Measurements from ENCODE around the gene MSH5. TPM values are rescaled to one million over a fixed set of nuclear protein-coding genes. Genes with fewer than 3 reads are reported as not detected.
A peak's percentile ranks its signal among the peaks of the same experiment; 100 is the strongest.

The MSH5 gene
- total RNA-seq, 1 experiment from 2014 or later = 19.8 TPM

DNA sequence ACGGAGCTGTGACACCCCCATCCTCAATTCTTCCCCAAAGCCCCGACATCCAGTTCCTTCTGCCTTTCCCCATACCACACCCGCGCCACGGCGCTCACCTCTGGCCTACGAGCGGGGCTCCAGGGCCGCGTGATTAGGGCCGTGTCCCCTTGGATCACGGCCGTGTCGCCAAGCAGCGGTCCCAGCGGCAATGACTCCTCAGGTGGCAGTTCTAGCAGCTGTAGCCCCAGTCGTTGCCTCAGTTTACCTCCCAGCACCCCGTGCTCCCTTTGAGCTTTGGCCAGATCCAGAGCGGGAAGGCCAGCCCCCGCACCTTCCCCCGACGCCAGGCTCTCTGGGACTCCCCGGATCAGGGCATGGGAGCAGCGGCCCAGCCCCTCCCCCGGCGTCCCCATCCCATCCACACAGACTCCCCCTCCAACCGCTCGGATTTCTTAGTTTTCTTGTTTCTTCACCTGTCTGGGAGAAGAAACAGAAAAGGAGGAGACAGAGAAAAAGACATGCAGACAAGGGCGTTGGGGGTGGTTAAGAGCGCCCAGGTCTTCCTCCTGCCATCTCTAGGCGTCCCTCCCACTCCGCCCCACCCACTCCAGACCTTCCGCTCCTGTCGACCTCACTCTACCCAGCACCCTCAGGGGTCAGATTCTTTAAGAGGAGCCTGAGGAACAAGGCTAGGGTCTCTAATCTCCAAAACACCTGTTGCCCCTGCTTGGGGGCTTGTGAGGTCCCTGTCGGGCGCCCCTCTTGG is 10.9 kb upstream of the MSH5 start, which contains the start of gene DDAH2:
Gene DDAH2 (minus strand): TSS at position 533 of the 748 bp plus-strand sequence. CDS start 138 bp downstream, at position 395.
- no peak for DNase-seq (ENCODE audit: extremely low read depth, low read depth)

DNA sequence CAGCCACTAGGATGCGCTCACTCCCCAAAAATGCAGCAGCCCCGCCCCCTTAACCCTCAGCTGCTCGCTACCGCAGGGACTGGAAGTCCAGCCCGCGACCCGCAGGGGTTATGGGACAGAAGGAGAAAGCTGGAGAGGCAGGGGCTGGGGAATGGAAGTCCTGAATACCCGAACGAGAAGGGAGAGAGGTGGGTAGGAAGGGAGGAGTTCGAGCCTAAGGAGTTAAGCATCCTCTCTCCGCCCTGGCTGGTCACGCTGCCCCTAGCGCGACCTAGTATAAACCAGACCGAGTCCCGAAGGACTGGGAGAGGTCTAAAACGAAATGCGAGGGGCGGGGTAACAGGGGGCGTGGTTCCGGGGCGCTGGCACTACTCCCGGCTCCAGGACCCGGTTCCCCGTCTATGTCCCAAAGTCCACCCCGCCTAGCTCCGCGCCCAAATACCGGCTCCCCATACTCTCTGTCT is 10.3 kb upstream of the MSH5 start:
- DNase-seq (ENCODE audit: extremely low read depth, low read depth) = peak; percentile 76

DNA sequence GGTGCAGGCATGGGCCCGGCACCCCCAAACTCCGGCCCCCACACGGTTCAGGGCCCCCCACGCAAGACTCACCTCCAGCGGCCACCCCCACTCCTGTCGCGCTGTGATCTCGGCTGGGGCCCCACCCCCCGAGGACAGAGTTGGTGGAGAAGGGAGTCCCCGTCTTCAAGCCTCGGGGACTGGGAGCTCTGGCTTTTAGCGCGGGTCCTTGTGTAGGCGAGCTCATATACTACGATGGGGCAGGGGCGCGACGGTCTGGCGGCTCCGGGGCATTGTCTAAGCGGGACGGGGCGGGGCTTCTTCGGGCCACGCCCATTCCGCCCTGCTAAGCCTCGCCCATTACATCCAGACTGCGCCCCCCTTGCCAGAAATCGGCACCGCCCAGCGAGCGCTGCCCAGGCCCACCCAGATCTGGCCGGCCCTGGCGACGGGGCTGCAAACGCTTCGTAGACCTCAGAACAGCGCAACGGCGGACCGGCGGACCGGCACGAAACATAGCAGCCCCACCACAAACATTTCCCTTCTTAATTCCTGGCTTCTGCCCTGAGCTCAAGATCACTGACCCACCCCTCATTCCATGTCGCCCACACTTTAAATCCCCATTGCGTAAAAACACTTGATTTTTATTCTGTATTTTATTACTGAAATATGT is 9.7 kb upstream of the MSH5 start:
- no peak for DNase-seq (ENCODE audit: extremely low read depth, low read depth)

DNA sequence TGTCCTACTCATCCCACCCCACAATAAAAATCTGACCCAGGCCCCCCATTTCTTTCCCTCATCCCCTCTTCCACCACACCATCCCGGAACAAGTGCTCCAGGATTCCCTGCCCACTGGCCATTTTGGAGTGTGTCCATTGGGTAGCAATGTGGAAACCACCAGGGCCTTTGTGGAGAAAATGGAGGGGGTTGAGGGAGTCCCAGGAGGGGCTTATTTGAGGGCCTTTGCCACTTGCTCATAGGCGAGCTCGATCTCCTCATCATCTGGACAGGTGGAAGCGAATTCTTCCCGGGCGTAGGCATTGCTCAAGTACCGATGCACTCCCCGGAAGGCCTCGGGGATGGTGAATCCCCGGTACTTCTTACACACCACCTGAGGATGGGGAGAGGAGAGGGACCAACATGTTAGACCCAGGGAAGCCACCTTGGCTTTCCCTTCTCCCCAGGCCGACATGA is 9.1 kb upstream of the MSH5 start:
- no peak for DNase-seq (ENCODE audit: extremely low read depth, low read depth)

DNA sequence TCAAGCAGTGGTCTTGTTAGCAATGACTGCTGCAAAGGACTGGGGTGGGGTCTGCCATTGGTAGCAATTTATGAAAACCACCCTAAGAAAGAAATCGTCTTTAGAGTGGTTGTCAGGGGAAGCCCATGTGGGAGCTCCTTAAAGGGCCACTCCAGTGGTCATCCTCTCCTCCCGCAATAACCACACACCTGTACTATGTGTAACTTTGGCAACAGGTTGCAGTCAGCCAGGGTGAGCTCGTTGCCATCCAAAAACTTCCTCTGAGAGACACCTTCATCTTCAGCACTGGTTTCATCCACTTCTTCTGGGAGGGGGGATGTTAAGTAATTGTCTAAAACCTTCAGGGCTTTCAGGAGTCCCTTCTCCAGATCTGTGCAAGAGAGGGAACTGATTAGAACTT is 7.8 kb upstream of the MSH5 start:
- DNase-seq (ENCODE audit: extremely low read depth, low read depth) = no peak

DNA sequence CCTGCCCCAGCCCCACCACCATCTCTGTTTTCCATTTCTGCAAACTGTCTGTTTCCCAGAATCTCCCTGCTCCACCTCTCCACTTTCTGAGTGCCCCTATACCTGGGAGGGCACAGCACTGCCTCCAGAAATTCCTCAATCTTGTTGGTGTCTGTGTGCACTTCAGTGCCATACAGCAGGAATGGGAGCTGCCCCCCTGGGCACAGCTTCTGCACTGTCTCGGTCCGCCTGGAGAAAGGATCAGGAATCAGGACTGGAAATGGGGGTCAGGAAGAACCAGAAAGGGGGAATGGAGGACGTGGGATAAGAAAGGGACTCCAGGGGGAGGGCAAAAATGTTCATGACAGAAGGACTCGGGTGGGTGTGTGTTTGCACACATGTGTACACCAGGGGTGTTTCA is 6.1 kb upstream of the MSH5 start:
- DNase-seq (ENCODE audit: extremely low read depth, low read depth) = no peak

DNA sequence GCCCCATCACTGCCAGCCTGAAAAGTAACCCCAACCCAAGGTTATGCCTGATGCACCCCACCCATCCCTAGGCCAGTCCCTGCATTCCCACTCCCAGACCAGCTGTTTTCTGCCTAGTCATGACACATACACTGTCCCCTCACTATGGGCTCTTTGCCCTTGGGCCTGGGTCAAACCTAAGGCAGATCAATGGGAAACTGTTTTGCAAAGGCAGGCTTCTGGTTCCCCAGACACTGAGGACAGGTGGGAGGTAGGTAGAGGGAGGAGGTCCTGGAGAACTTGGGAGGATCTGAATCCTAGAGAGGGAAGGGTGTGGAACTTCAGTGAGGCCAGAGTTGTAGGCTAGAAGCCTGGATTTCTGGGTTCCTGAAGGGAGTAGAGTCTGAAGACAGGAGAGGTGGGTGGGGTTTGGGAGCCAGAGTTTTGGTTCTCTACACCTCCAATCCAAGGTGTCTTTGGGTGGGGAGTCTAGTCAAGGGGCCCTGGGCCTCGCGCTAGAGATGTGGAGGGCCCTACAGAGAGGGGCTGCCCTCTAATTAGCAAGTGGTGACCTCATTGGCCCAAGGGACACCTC is 5.5 kb upstream of the MSH5 start:
- DNase-seq (ENCODE audit: extremely low read depth, low read depth) = no peak

DNA sequence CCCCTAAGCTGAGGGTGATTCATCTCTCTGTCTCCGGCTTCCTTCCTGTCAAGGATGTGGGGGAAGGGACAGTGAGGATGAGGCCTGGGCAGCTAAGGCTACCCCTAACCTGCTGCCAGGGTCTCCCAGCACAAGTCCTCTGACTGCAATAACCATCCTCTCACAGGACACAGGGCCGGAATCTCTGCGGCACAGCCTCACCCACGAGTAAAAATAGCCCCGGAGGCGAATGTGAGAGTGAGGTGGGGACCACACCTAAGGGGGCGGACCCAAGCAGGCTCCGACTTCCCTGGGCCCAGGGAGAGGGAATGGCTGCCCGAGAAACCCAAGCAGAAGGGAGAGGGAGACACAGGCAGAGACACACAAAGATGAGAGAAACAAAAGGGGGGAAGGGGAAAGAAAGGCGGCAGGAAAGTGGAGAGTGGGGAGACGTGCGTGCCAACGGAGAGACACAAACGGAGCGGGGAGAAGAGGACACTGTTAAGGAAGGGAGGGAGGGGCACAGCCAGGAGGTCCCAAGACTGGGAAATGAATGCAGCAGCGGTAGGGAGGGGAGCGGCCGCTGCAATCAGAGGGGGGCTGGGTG is 4.9 kb upstream of the MSH5 start:
- no peak for DNase-seq (ENCODE audit: extremely low read depth, low read depth)

DNA sequence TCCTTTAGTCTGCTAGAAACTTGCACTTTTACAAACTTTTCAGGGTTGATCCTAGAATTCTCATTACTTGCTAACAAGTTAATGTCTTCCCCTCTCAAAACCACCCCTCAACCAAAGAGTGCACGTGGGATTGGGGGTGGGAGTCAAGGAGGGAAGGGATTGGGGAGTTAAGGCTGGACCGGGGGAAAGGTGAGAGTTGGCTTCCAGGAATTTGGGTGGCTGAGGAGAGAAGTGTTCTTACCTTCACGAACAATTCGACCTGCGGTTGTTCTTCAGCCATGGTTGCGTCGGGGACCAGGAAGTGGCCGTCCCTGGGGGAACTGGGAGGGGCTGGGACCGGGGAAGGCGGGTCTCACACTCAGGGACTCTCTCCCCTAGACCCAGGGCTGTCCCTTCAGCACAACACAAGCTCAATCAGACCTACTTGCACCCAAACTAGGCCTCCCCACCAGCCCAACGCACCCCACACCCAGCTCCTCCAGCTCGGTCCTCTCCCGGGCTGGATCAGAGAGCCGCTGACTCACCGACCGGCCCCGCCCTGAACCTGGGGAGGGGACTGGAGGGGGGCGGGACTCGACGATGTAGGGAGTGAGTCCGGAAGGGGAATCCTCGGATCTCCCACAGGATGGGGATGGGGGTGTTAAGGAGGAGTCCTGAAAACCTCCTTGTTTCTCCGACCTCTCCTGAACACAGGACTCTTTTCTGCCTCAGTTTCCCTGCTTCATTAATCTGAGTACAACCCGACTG is 3.6 kb upstream of the MSH5 start, which contains the start of gene CLIC1:
Gene CLIC1 (minus strand): TSS at position 510 of the 747 bp plus-strand sequence. CDS start 230 bp downstream, at position 280.
- DNase-seq (ENCODE audit: extremely low read depth, low read depth) = peak; percentile 73

DNA sequence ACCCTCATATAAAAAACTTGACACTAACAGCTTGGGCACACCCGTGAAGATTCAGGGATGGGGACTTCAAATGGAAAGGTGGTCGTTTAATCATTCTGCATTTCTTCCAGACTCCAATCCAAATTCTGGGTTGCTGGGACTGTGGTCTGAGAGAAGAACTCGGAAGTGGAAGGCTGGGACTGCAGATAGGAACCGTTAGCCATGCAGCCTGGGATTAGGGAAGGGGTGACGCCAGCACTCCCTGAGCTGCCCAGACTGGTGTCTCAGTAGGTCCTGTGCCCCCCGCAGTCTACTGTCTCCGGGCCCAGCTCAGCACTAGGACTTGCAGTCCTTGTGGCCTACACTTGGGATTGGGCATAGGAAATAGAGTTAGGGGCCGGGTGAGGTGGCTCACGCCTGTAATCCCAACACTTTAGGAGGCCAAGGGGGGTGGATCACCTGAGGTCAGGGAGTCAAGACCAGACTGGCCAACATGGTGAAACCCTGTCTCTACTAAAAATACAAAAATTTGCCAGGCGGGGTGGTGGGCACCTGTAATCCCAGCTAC is 3.0 kb upstream of the MSH5 start:
- no peak for DNase-seq (ENCODE audit: extremely low read depth, low read depth)

DNA sequence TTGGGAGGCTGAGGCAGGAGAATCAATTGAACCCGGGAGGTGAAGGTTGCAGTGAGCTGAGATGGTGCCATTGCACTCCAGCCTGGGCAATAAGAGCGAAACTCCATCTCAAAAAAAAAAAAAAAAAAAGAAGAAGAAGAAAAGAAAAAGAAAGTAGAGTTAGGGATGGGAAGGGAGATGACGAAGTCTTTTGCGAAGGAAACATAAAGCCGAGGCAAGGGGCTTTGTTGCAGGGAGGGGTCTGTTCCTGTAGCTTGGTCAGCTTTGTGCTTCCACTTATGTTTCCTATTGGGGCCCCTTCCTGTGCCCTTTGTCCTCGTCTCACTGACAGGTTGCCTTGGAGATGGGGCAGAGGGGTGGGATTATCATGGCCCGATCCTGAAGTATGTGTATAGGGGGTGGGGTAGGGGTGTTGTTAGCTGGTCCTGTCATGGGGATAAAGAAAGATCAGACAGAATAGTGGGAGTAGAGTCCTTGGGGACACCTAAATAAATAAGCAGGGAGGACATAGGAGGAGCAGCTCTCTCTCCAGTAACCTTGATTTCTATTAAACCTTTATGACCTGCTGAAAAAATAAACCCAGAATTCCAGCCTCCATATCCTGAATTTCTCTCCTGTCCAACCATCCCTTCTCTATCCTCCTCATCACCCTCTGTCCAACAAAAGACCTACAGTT is 2.4 kb upstream of the MSH5 start:
- no peak for DNase-seq (ENCODE audit: extremely low read depth, low read depth)

DNA sequence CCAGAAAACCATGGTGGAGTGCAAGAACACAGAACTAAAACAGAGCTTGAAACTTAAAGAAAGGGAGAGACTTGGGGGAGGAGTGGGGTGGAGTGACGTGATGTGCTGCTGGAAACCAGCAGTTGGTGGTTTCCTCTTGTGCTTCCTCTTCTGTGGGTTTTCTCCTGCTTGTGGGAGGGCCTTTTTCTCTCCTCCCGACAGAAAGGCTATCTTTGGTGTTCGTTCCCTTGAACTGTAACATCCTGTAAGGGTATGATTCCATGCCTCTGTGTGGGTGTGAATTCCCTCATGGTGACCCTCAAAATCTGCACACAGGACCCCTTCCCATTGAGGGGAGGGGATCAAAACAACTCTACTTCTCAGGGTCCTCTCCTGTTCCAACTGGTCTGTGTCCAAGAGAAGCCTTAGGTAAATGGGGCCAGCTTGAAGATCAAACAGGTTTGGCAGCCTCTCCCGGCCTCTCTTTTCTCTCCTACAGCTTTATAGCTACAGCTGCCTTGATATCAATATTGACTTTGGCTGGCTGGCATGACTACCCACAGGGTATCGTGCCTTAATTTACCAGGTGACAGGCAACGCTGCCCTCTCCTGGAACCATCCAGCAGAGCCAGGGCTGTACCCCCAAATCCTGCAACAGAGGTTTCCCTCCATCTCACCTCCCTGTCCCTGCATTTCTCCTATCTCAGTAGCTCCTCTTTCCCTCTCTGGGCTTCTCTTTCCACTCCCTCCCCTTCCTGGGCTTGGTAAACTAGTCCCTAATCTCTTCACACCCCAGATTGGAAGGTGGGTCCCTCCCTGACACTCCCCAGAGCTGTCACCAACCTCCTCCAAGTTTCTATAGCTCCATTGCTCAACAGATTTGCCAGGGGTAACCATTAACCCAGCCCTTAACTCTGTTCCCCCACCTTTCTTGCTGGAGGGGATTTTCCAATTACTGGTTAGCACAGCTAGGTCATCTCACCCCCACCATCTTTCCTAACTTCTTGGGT is 1.5 kb upstream of the MSH5 start:
- DNase-seq (ENCODE audit: extremely low read depth, low read depth) = no peak

DNA sequence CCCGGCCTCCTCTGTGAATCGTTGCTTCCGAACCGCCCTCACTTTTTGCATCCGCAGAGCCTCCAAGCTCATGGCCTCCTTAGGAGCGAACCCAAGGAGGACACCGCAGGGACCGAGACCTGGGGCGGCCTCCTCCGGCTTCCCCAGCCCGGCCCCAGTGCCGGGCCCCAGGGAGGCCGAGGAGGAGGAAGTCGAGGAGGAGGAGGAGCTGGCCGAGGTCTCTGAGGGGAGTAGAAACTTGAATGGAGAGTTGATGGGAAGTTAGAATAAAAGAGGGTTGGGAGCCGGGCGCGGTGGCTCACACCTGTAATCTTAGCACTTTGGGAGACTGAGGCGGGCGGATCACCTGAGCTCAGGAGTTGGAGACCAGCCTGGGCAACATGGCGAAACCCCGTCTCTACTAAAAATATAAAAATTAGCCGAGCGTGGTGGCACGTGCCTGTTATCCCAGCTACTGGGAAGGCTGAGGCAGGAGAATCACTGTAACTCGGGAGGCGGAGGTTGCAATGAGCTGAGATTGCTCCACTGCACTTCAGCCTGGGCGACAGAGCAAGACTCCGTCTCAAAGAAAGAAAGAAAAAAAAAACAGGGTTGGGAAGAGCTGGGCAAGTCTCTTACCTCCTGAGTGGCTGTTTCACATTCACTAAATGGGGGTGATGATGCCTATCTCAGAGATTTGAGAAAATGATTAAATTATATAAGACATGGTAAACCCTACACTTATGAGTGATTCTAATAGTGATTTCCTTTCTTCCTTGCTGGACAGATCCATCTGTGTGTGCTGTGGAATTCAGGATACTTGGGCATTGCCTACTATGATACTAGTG is 805 bp downstream of the MSH5 start:
- no peak for DNase-seq (ENCODE audit: extremely low read depth, low read depth)

DNA sequence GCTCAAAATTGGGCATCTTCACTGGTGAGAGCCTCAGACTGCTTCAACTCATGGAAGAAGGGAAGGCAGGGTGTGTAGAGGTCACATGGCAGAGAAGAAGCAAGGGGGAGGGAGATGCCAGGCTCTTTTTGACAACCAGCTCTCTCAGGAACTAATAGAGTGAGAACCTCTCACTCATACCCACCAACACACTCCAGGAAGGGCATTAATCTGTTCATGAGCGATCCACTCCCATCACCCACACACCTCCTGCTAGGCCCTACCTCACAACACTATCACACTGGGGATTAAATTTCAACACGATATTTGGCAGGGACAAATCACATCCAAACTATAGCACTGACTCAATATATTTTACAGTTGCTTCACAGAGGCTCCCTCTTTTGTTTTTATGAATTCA is 2.0 kb downstream of the MSH5 start:
- DNase-seq (ENCODE audit: extremely low read depth, low read depth) = no peak

DNA sequence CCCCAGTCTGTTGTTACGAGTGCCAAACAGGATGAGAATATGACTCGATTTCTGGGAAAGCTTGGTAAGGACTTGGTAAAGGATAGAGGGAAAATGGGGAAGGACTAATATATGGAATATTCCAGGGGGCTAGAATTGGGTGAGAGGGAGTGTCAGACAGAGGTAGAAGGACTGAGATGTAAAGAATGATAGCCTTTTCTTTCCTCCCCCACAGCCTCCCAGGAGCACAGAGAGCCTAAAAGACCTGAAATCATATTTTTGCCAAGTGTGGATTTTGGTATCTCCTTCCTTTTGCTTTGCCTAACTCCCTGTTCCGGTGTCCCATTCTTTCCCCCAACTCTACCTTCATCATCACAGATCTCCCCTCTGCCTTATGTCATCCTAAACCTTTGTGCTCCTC is 3.1 kb downstream of the MSH5 start:
- DNase-seq (ENCODE audit: extremely low read depth, low read depth) = no peak

DNA sequence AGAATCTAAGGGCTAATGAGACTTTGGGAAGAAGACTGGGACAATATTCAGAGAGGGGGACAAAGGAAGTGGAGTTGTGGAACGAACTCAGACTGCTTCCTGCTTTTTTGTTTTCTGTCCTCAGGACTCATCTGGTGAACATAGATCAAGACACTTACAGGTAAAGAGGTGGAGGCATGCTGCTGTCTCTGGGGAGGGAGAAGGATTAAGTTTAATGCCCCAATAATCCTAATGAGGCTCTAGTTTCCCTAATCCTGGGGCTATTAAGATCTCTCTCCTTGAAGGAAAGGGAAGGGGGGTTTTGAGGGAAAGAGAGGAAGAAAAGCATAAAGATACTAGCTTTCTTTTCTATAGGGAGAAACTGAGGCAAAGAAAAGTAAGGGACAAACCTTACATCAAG is 4.6 kb downstream of the MSH5 start:
- DNase-seq (ENCODE audit: extremely low read depth, low read depth) = no peak

DNA sequence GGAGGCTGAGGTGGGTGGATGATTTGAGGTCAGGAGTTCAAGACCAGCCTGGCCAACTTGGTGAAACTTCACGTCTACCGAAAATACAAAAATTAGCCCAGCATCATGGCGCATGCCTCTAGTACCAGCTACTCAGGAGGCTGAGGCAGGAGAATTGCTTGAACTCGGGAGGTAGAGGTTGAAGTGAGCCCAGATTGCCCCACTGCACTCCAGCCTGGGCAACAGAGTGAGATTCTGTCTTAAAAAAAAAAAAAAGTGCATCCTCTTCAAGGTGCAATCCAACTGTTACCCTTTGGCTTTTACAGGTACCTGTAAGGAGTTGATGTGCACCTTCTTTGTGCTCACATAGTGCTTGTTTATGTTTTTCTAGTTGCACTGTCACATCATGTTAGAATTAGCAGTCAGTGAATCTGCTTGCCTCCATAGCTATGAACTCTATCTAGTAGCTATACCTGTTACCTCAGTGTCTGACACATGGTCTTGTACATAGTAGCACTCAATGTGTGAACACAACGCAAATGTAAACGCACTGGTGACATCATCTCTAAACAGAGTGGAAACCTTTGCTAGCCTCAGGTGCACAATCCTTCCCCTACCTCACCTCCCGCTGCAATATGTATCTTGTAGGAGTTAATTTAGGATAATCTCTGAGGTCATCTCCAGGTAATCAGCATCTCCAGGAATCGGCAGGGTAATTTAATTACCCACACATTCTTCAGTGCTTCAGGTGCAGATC is 9.7 kb downstream of the MSH5 start:
- DNase-seq (ENCODE audit: extremely low read depth, low read depth) = no peak
